ENCODE results near the gene KIAA1958.

The KIAA1958 gene

DNA sequence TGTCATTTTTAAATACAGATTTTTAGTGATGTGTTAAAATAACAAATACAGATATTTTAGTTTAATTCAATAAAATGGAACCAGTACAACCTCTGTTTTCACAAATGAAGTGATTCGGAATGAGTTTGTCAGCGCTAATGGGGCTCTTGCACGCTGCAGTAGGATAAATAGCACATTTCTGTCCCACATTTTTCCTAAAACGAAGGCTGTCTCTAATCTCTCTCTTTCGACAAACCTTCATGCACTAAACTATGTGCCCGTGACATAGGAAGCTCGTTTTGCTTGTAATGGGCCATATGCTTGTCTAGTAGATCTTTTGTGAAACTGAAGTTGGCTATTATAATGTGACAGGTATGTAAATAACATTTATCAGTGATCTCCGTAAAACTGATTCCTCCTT lies 130.7 kb downstream of the KIAA1958 start:
- Histone ChIP-seq H3K4me3 (replicated peaks; ENCODE audit: low read depth, low read length) (no peak overlapping the region), H3K27me3 (replicated peaks; ENCODE audit: control insufficient read depth, insufficient read depth, low read length) (no peaks in the 10 kb centered on the region), H3K36me3 (ENCODE audit: control insufficient read depth, insufficient read depth, low read length) (peaks cover 1% of the 10 kb centered on the region; the same call in 1 of the 2 replicates)
- DNase-seq (ENCODE audit: extremely low read depth, insufficient read length), result no peak
- TF ChIP-seq, protein P1, sequence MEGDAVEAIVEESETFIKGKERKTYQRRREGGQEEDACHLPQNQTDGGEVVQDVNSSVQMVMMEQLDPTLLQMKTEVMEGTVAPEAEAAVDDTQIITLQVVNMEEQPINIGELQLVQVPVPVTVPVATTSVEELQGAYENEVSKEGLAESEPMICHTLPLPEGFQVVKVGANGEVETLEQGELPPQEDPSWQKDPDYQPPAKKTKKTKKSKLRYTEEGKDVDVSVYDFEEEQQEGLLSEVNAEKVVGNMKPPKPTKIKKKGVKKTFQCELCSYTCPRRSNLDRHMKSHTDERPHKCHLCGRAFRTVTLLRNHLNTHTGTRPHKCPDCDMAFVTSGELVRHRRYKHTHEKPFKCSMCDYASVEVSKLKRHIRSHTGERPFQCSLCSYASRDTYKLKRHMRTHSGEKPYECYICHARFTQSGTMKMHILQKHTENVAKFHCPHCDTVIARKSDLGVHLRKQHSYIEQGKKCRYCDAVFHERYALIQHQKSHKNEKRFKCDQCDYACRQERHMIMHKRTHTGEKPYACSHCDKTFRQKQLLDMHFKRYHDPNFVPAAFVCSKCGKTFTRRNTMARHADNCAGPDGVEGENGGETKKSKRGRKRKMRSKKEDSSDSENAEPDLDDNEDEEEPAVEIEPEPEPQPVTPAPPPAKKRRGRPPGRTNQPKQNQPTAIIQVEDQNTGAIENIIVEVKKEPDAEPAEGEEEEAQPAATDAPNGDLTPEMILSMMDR (IDR thresholded peaks at IDR 0.05; ENCODE audit: insufficient read depth, low read length, poor library complexity, severe bottlenecking), result no peak

DNA sequence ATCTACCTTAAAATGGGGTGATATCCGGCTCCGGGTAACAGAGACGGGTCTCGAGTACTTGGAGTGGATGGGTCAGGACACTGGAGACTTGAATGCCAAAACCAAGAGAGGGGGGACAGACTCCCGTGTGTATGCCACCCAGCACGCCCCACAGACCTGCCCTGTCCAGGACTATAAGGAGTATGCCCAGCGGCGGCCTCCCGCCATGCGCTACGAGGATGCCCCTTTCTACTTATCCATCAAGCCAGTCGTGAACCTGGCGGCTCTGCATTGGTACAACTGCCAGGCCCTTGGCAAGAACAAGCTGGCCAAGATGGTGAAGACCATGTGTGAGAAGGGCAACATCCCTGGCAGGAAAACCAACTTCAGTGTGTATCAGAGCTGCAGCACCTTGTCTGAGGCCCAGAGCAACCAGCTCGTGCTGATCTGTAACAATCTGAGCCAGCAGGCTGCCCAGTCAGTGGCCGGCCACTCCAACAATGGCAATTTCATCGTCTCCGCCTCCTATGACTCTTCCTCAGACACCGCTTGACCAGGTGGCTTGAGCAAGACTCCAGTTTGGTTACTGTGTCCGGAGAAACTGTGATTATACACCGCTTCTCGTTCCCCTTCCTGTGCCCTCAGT lies 131.9 kb downstream of the KIAA1958 start:
- DNase-seq (ENCODE audit: extremely low read depth, insufficient read length), result no peak
- H3K4me3 ChIP-seq (replicated peaks; ENCODE audit: low read depth, low read length), result no peak overlapping the region
- TF ChIP-seq, protein P1 (IDR thresholded peaks at IDR 0.05; ENCODE audit: insufficient read depth, low read length, poor library complexity, severe bottlenecking), result no peak
- H3K27me3 ChIP-seq (replicated peaks; ENCODE audit: control insufficient read depth, insufficient read depth, low read length), result no peaks in the 10 kb centered on the region
- H3K36me3 ChIP-seq (ENCODE audit: control insufficient read depth, insufficient read depth, low read length), result peaks cover 1% of the 10 kb centered on the region; the same call in 1 of the 2 replicates

DNA sequence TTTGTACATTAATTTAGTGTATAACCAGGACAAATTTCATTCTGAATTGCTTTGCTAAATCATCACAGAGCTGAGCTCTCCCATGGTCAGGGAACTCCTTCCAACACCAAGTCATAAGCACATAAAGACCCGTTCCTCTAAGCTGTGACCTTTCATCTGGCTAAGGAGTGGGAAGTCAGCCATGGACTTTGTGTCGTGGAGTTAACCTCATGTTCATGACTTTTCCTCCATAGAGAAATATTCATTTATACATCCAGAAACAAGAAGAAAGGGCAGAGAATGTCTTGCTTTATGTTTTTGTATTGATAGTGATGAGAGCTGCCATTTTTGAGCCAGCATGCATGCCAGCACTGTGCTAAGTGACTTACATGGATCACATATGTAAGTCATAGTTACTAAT lies 133.8 kb downstream of the KIAA1958 start:
- H3K4me3 ChIP-seq (replicated peaks; ENCODE audit: low read depth, low read length), result no peak overlapping the region
- H3K36me3 ChIP-seq (ENCODE audit: control insufficient read depth, insufficient read depth, low read length), result peaks cover 1% of the 10 kb centered on the region; the same call in 1 of the 2 replicates
- DNase-seq (ENCODE audit: extremely low read depth, insufficient read length), result no peak
- no peaks in the 10 kb centered on the region for H3K27me3 ChIP-seq (replicated peaks; ENCODE audit: control insufficient read depth, insufficient read depth, low read length)
- TF ChIP-seq, protein P1 (IDR thresholded peaks at IDR 0.05; ENCODE audit: insufficient read depth, low read length, poor library complexity, severe bottlenecking), result no peak

DNA sequence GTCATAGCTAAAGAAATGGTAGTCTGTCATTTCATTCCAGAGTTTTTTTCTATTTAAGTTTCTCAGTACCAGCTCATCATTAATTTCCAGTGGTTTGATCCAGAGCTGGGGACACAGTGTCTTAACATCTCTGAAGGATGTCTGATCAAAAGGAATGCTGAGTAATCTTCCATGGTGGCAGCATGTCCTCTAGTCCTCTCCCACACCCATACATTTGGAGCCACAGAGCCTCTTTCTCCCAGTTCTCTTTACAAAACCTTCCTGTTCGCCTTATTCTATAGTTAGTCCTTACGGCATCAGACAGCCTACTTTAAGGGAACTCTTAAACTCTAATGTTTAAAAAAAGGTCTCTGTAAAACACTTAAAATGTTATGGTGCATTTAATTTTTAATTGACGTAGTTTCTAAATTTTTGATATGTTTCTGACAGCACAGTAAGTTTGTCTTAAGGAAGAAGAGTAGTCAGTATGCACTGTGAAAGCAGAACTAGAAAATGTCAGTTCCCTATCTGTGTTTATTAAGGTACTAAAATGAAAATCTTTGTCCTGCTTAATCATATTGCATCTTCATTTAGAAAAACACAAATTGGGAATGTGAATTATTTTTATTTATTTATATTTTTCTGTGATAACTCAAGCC lies 134.5 kb downstream of the KIAA1958 start:
- Histone ChIP-seq H3K4me3 (replicated peaks; ENCODE audit: low read depth, low read length) (no peak overlapping the region), H3K27me3 (replicated peaks; ENCODE audit: control insufficient read depth, insufficient read depth, low read length) (no peaks in the 10 kb centered on the region), H3K36me3 (ENCODE audit: control insufficient read depth, insufficient read depth, low read length) (peaks cover 1% of the 10 kb centered on the region; the same call in 1 of the 2 replicates)
- TF ChIP-seq, protein P1 (IDR thresholded peaks at IDR 0.05; ENCODE audit: insufficient read depth, low read length, poor library complexity, severe bottlenecking), result no peak
- DNase-seq (ENCODE audit: extremely low read depth, insufficient read length), result no peak

DNA sequence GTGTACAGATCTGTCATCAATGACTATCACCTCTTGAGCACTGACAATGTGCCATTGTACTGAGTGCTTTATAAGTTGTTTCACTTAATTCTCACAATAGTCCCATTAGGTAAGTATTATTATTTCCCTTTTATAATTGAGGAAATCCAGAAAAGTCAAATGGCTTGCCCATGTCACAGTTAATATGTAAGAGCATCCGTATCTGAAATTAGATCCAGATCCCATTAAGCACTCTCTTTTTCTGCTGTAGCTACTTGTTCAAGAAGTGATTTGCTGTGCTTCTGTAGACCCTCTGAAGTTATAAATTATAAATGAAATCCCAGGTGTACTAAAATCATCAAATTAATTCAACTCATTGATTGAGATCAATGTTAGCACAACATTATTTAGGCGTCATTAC lies 136.6 kb downstream of the KIAA1958 start:
- TF ChIP-seq, protein P1 (IDR thresholded peaks at IDR 0.05; ENCODE audit: insufficient read depth, low read length, poor library complexity, severe bottlenecking), result no peak
- Histone ChIP-seq H3K27me3 (replicated peaks; ENCODE audit: control insufficient read depth, insufficient read depth, low read length) (no peaks in the 10 kb centered on the region), H3K36me3 (ENCODE audit: control insufficient read depth, insufficient read depth, low read length) (no peaks in the 10 kb centered on the region; the same call in 1 of the 2 replicates), H3K4me3 (replicated peaks; ENCODE audit: low read depth, low read length) (no peak overlapping the region)
- no peak for DNase-seq (ENCODE audit: extremely low read depth, insufficient read length)

All from GM06990 (cell line).